Measurements from ENCODE around the gene B4GALT1.

Gene B4GALT1

DNA sequence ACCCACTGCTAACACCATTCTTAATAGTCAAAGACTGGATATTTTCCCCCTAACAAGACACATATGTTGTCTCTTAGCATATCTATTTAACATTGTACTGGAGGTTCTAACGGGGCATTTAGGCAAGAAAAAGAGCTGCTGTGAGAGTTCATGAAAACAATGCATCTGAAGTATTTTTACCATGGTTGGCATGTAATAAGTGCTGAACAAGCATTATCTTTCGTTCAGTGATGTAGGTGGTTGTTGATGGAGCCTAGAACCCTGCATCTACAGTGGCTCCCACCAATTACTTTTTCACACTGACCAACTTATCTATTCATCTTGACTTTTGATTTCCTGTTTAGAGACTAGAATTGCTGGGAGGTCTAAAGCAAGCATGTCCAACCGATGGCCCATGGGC, 12.8 kb downstream of the B4GALT1 start:
- TF ChIP-seq, protein P1, sequence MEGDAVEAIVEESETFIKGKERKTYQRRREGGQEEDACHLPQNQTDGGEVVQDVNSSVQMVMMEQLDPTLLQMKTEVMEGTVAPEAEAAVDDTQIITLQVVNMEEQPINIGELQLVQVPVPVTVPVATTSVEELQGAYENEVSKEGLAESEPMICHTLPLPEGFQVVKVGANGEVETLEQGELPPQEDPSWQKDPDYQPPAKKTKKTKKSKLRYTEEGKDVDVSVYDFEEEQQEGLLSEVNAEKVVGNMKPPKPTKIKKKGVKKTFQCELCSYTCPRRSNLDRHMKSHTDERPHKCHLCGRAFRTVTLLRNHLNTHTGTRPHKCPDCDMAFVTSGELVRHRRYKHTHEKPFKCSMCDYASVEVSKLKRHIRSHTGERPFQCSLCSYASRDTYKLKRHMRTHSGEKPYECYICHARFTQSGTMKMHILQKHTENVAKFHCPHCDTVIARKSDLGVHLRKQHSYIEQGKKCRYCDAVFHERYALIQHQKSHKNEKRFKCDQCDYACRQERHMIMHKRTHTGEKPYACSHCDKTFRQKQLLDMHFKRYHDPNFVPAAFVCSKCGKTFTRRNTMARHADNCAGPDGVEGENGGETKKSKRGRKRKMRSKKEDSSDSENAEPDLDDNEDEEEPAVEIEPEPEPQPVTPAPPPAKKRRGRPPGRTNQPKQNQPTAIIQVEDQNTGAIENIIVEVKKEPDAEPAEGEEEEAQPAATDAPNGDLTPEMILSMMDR (IDR thresholded peaks at IDR 0.05; ENCODE audit: insufficient read depth, low read depth, low read length, missing control alignments): no peak
- H3K4me3 ChIP-seq (ENCODE audit: low read length): no peak overlapping the region

DNA sequence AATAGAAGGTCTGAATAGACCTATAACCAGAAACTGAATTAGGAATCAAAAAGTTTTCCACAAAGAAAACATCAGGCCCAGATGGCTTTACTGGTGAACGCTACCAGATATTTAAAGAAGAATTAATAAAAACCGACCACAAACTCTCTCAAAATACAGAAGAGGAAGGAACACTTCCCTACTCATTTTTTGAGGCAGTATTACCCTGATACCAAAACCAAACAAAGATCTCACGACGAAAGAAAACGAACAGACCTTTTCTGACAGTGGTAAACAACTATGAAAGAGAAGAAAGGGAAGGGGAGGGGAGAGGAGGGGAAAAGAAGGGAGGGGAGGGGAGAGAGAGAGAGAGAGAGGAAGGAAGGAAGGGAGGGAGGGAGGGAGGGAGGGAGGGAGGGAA, 13.5 kb downstream of the B4GALT1 start:
- DNase-seq (ENCODE audit: low read depth): no peak
- TF ChIP-seq, protein P1 (IDR thresholded peaks at IDR 0.05; ENCODE audit: insufficient read depth, low read depth, low read length, missing control alignments): no peak
- H3K4me3 ChIP-seq (ENCODE audit: low read length): no peak overlapping the region

More for the DNA sequence above, 12.8 kb downstream of the B4GALT1 start:
- DNase-seq (ENCODE audit: low read depth): no peak

DNA sequence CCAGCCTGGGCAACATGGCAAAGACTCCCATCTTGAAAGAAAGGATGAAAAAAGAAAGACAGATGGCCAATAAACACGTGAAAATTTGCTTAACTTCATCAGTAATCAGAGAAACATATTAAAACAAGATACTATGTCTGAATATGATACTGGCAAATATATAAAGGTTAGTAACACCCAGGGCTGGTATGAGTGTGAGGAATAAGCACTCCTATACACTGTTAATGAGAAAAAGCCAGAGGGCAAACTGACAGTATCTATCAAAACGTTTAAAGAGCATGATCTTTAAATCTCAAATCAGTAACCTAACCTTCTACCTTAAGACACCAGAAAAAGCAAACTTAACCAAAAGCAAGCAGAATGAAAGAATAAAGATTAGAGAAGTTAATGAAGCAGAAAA, 14.1 kb downstream of the B4GALT1 start:
- no peak for DNase-seq (ENCODE audit: low read depth)
- TF ChIP-seq, protein P1 (IDR thresholded peaks at IDR 0.05; ENCODE audit: insufficient read depth, low read depth, low read length, missing control alignments): no peak
- no peak overlapping the region for H3K4me3 ChIP-seq (ENCODE audit: low read length)

- H3K4me3 ChIP-seq (ENCODE audit: low read length): no peak overlapping the region
- TF ChIP-seq, protein P1 (IDR thresholded peaks at IDR 0.05; ENCODE audit: insufficient read depth, low read depth, low read length, missing control alignments): no peak
- DNase-seq (ENCODE audit: low read depth): no peak
These were observed 15.5 kb downstream of the B4GALT1 start for GRCh38 chr9:33151601-33152000.

- DNase-seq (ENCODE audit: low read depth): peak; percentile 67
- no peak overlapping the region for H3K4me3 ChIP-seq (ENCODE audit: low read length)
- TF ChIP-seq, protein P1 (IDR thresholded peaks at IDR 0.05; ENCODE audit: insufficient read depth, low read depth, low read length, missing control alignments): no peak
These were observed 16.1 kb downstream of the B4GALT1 start for GRCh38 chr9:33151007-33151557.

- no peak overlapping the region for H3K4me3 ChIP-seq (ENCODE audit: low read length)
- TF ChIP-seq, protein P1 (IDR thresholded peaks at IDR 0.05; ENCODE audit: insufficient read depth, low read depth, low read length, missing control alignments): no peak
These were observed 18.6 kb downstream of the B4GALT1 start for GRCh38 chr9:33148367-33149014.

More at GRCh38 chr9:33148367-33149014, 18.6 kb downstream of the B4GALT1 start:
- DNase-seq (ENCODE audit: low read depth): no peak
